ENCODE data around the gene AKAP6.

GRCh38 chr14:32449648-32450047 lies 120.5 kb downstream of the AKAP6 start:
- TF ChIP-seq POLR2A (IDR thresholded peaks at IDR 0.05) (no peak), CTCF (IDR thresholded peaks at IDR 0.05) (no peak)
